Stimulated activated CD4-positive, alpha-beta T cell treated with anti-CD3 and anti-CD28 coated beads, Interleukin-12 subunit alpha, Interleukin-12 subunit beta, amount 100 ng/mL, for 48 hours (primary cell): ENCODE measurements around the gene CDC37.
A peak's percentile ranks its signal among the peaks of the same experiment; 100 is the strongest.
"Not testable (repeated sequence)": the region's sequence is repeated elsewhere in the genome, so short reads cannot be mapped to it uniquely, and the experiment has no call there.

Experiments
- DNase-seq, 3 donors: peaks; one replicate each; pipeline ENCODE4 v3.0.0-alpha.2; 2020; ENCODE audit warnings: low read depth in 2 of 3, low spot score in 1 of 3

The CDC37 gene

GRCh38 chr19:10398819-10399218, 4.5 kb downstream of the CDC37 start:
- no peak for DNase-seq

DNA sequence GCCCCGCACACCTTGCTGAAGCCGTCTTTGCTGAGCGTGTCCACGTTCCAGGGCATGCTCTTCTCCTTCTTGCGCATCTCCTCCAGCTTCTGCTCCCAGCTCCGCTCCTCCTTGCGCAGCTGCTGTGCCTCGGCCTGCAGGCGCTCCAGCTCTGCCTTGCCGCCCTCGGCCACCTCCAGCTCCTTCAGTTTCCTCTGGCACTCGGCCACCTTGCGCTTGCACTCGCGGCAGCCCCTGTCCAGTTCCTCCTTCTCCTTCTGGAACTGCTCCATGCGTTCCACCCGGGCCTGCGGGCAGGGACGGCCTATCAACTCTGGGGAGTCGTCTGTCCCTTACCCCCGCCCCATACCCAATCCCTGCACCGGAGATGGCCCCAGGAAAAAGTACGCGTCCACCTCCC, 7.4 kb downstream of the CDC37 start:
- DNase-seq = no peak

- DNase-seq = no peak
Observed at GRCh38 chr19:10395436-10395835, 7.9 kb downstream of the CDC37 start.

GRCh38 chr19:10395003-10395402, 8.3 kb downstream of the CDC37 start:
- DNase-seq = no peak

GRCh38 chr19:10393137-10393536, 10.2 kb downstream of the CDC37 start:
- DNase-seq = no peak

- DNase-seq = no peak
Observed at GRCh38 chr19:10392120-10392519, 11.2 kb downstream of the CDC37 start.

- peak; percentile 44 to 66 (median 54) for DNase-seq
Observed at GRCh38 chr19:10390652-10391286, 12.6 kb downstream of the CDC37 start.

DNA sequence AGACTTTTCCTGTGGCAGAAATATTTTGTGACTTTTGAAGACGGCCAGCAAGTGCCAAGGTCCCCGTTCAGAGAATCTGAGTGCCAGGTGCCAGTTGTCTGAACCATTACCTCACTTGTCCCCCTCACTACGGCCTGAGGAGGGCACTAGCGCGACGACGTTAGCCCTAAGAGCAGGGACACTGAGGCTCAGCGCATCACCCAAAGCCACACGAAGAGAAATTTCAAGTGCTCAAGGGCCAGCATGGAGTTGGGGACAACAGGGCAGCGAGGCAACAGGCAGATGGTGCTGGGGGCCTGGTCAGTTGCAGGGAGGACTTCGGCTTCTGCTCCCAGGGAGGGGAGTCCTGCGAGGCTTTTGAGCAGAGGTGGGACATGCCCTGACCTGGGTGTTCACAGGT, 13.5 kb downstream of the CDC37 start:
- DNase-seq = no peak

GRCh38 chr19:10388957-10389356, 14.4 kb downstream of the CDC37 start:
- peak; percentile 65 to 83 (median 74) for DNase-seq

DNA sequence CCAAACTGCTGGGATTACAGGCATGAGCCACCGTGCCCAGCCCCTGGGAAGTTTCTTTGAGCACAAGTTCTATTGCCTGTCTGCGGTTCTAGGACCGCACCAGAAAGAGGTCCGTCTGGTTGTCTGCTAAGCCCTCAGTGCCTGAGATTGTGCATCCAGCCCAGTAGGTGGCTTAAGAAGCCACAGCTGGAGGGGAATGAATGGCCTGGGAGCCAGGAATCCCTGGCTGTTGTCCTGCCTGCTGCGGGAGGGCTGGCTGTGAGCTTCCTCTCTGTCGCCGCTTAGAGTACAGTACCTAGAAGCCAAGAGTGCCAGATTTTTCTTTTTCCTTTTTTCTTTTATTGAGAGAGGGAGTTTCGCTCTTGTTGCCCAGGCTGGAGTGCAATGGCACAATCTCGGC, 18.8 kb downstream of the CDC37 start:
- no peak for DNase-seq

- DNase-seq = not testable (repeated sequence)
Observed at GRCh38 chr19:10383223-10383499, 20.2 kb downstream of the CDC37 start.

- DNase-seq = peak; percentile 94 to 99 (median 94)
Observed at GRCh38 chr19:10380313-10381102, 22.8 kb downstream of the CDC37 start, which contains the start of gene TYK2. TYK2 (minus strand) TSS chr19:10380572; CDS start chr19:10378406, 2,166 bp downstream.

GRCh38 chr19:10379880-10380312, 23.4 kb downstream of the CDC37 start:
- DNase-seq = no peak

GRCh38 chr19:10378124-10378523, 25.2 kb downstream of the CDC37 start:
- no peak for DNase-seq

- DNase-seq = not testable (repeated sequence)
Observed at GRCh38 chr19:10377140-10377640, 26.2 kb downstream of the CDC37 start.

- no peak for DNase-seq
Observed at GRCh38 chr19:10374931-10375330, 28.4 kb downstream of the CDC37 start.

DNA sequence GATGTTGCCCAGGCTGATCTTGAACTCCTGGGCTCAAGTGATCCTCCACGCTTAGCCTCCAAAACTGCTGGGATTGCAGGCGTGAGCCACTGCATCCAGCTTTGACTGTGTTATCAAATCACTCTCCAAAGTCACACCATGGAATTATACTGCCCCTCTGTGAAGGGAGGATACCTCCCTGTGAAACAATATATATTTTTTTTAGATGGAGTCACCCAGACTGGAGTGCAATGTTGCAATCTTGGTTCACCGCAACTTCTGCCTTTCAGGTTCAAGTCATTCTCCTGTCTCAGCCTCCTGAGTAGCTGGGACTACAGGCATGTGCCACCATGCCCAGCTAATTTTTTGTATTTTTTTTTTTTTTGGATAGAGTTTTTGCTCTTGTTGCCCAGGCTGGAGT, 30.7 kb downstream of the CDC37 start:
- no peak for DNase-seq

DNA sequence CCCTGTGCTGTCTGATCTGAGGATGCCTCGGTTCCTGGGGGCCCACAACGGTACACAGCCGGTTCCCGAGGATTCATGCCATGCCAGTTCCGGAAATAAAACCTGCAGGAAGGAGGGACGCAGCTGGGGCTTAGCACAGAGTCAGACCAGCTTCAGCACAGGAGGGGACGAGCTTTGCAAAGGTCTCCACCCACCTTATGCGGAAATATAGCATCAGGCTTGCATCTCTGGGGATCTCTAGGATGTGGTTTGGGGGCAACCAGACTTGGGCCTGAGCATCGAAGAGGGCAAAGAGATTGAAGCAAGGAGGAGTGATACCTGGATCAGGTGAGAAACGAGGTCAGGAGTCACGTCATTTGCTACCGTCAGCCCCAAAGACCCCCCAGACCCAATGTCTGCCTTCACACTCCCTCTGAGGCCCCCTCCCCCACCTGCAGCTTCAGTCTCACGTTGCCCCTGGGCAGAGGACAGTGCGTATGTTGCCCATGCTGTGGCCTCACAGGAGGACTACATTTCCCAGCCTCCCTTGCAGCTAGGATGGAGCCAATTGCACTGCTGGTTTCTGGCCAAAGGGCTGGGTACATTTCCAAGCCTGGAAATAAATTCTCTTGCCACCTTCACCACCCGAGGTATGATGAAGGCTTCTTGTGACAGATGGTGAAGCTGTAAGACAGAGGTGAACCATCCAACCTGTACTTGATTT, 35.1 kb downstream of the CDC37 start:
- no peak for DNase-seq

GRCh38 chr19:10366950-10367512, 36.3 kb downstream of the CDC37 start:
- not testable (repeated sequence) for DNase-seq

DNA sequence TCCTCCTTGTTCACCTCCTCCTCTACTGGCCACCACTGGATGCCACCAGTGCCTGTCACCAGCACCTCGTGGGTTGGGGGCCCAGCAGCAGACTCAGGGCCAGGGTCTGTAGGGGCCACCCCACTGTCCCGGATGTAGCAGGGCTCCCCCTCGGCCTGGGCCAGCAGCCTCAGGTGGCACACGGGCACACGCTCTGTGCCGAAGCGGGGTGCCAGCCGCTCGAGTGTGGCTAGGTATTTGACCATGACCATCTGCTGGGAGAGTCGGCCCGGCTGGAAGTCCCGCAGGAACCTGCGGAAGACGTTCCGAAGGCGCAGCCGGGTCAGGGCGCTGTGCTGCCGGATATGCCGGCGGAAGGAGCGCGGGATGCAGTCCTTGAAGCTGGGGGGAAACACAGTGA, 37.8 kb downstream of the CDC37 start:
- no peak for DNase-seq

DNA sequence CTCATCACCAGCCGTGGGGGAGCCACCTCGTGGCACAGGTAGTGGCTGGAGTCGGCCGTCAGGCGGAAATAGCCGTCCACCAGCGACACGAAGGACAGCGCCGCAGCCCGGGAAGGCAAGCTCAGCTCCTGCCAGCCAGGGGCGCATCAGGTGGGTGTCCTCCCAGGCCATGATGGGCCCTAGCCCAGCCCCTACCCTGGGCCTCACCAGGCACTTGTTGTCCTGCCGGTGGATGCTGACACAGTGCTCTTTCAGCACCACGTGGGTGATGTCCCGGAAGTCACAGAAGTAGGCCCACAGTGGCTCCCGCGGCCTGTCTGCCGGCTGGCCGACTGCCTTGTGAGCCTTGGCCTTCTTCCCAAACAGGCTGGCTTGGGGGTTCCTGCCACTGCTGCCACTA, 38.7 kb downstream of the CDC37 start:
- DNase-seq = no peak
